OCI-LY7 (cell line): ENCODE measurements around the gene SYCP2.

ENCODE experiments used
- EZH2phosphoT487 ChIP-seq: fragments of 200-600 bp; sonication (generic); IDR thresholded peaks from 2 replicates; pipeline ENCODE4 v1.6.1; 2018; ENCODE audit warnings: low read depth, borderline replicate concordance, mild to moderate bottlenecking, mixed run types, antibody characterized with exemption, low read length, moderate library complexity, mixed read lengths
- TF ChIP-seq, protein P1 (sequence below): fragments of 200-600 bp; sonication (generic); conservative IDR thresholded peaks from 2 replicates; pipeline ENCODE4 v1.5.1; 2014; ENCODE audit warnings: mild to moderate bottlenecking, antibody characterized with exemption, low read length, moderate library complexity, mixed read lengths

GRCh38 chr20:59814840-59815340 is 118.5 kb downstream of the SYCP2 start:
- no peak for TF ChIP-seq EZH2phosphoT487
- TF ChIP-seq, protein P1, sequence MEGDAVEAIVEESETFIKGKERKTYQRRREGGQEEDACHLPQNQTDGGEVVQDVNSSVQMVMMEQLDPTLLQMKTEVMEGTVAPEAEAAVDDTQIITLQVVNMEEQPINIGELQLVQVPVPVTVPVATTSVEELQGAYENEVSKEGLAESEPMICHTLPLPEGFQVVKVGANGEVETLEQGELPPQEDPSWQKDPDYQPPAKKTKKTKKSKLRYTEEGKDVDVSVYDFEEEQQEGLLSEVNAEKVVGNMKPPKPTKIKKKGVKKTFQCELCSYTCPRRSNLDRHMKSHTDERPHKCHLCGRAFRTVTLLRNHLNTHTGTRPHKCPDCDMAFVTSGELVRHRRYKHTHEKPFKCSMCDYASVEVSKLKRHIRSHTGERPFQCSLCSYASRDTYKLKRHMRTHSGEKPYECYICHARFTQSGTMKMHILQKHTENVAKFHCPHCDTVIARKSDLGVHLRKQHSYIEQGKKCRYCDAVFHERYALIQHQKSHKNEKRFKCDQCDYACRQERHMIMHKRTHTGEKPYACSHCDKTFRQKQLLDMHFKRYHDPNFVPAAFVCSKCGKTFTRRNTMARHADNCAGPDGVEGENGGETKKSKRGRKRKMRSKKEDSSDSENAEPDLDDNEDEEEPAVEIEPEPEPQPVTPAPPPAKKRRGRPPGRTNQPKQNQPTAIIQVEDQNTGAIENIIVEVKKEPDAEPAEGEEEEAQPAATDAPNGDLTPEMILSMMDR, result no peak
